ENCODE measurements around the gene FMO1. TPM values are rescaled to one million over a fixed set of nuclear protein-coding genes. Genes with fewer than 3 reads are reported as not detected.

The FMO1 gene
- total RNA-seq, 1 experiment from 2014 or later = not detected

Other genes with a start within 250 kb of the FMO1 start
- not detected in 2 replicates for gene FMO3, start 157.6 kb upstream of the FMO1 start, total RNA-seq (2014; rRNA removed)
- not detected in 2 replicates for gene FMO2, start 63.2 kb upstream of the FMO1 start, total RNA-seq (2014; rRNA removed)
- gene FMO4, start 65.7 kb downstream of the FMO1 start, total RNA-seq (2014; rRNA removed) = 0.23 and 0.98 TPM in 2 replicates
- gene PRRC2C, start 237.0 kb downstream of the FMO1 start, total RNA-seq (2014; rRNA removed) = 199 and 225 TPM in 2 replicates